ENCODE results near the gene CREB3L4.

The CREB3L4 gene

GRCh38 chr1:153934746-153935145 lies 33.0 kb upstream of the CREB3L4 start:
- in situ Hi-C loops (cut with HindIII; ENCODE audit: low pct_ligation_motif_present, low pct_unique_long_range_greater_than_20kb, low sequenced_read_pairs): no loop called here
- DNase-seq: no peak

DNA sequence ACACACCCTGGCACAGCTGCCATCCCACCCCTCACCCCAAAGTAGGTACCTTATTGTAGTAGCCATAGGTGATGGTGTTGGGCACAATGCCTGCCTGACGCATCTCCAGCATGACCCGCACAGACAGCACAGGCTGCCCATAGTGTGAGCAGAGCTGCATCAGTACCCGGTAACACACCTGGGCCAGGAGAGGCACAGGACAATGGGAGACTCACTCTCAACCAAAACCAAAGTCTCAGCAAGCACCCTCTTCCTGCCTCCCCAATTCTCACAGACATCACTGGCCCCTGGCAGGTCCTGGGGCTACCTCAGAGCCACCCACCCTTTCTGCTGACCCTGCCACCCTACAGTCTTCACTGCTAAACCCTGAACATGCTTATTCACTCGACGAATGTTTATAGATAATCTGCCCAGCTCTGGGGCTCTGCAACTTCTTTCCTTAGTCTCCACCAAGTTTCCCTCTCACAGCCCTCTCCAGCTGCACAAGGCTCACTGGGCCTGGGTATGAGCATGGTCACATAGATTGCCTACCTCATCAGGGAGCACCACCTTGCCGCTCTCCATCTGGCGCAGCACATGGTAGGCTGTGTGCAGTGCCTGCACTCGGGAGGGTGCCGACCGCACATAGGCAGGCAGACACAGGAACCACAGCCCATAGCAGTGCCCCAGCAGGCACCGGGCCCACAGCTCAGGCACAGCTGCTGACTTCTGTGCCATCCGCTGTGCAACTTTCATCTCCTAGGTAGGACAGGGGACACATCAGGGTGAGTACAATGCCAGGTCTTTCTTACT lies 31.5 kb upstream of the CREB3L4 start:
- no peak for DNase-seq
- in situ Hi-C loops (cut with HindIII; ENCODE audit: low pct_ligation_motif_present, low pct_unique_long_range_greater_than_20kb, low sequenced_read_pairs): no loop called here

DNA sequence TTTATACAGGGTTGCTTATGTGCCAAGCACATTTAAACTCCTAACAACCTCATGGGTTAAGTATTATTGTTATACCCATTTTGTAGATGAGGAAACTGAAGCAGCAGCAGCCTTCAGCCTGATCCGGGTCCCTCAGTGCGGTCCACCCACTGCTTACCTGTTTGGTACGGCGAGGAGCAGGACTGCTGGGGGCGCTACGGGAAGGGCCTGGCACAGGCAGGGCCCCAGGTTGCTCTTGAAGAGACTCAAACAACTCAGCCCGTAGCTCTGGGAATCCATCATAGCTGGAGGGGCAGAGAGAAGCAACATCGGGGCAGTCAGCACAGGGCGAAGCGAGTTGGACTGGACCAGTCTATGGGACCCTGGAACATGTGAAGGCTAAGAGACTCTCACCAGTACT lies 30.4 kb upstream of the CREB3L4 start:
- no peak for DNase-seq
- in situ Hi-C loops (cut with HindIII; ENCODE audit: low pct_ligation_motif_present, low pct_unique_long_range_greater_than_20kb, low sequenced_read_pairs): no loop called here

DNA sequence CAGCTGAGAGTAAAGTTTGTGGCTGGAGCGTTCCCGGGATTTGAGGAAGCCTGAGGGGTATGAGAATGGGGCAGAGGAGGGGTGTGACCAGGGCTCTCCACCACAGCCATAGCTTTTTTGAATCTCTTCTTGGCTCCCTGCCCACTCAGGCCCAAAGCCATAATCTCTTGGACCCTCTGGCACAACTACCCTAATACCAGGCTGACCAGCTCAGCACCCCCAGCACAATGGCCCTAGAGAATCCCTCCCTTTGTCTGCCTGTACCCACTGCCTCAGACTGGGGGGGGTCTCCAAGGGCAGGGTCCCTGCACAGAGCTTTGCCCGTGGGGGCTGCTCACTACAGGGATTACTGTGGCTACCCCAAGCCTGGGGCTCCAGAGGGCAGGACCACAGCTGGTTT lies 28.7 kb upstream of the CREB3L4 start:
- in situ Hi-C loops (cut with HindIII; ENCODE audit: low pct_ligation_motif_present, low pct_unique_long_range_greater_than_20kb, low sequenced_read_pairs): no loop called here
- DNase-seq: no peak

DNA sequence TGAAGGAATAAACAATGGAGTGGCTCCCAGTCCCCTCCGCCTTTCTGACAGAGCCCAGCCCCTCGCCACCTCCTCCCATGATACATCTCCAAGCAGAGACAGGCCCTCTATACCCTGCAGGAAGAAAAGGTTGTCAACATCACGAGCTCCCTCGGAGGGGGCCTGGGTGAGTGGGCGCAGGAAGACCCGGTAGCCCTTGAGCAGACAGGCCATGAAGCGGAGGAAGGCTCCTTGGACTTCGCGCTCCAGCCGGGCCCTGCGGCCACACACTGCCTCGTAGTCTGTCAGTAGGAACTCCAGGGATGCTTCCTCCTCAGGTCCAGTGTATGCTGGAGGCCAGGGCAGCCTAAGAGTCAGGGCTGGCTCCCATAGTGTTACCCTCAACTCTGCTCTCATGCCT lies 28.2 kb upstream of the CREB3L4 start:
- in situ Hi-C loops (cut with HindIII; ENCODE audit: low pct_ligation_motif_present, low pct_unique_long_range_greater_than_20kb, low sequenced_read_pairs): no loop called here
- DNase-seq: no peak

DNA sequence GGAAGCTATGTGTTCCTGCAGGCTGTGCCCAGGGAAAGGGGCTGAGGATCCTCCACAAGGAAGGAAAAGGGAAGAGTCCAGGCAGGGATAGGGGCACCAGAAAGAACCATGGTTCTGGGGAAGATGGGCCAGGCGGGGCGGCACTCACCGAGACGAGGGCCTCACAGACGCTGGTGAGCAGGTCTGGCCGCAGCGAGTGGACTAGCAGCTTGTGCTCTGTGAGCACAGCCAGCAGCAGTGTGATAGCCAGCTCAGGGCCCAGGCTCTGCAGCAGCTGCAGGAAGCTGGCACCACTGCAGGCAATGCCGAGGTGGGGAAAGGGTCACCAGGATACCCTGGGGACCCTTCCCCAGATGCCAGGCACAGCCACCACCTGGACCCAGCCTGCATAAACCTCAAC lies 26.9 kb upstream of the CREB3L4 start:
- in situ Hi-C loops (cut with HindIII; ENCODE audit: low pct_ligation_motif_present, low pct_unique_long_range_greater_than_20kb, low sequenced_read_pairs): no loop called here
- DNase-seq: no peak

DNA sequence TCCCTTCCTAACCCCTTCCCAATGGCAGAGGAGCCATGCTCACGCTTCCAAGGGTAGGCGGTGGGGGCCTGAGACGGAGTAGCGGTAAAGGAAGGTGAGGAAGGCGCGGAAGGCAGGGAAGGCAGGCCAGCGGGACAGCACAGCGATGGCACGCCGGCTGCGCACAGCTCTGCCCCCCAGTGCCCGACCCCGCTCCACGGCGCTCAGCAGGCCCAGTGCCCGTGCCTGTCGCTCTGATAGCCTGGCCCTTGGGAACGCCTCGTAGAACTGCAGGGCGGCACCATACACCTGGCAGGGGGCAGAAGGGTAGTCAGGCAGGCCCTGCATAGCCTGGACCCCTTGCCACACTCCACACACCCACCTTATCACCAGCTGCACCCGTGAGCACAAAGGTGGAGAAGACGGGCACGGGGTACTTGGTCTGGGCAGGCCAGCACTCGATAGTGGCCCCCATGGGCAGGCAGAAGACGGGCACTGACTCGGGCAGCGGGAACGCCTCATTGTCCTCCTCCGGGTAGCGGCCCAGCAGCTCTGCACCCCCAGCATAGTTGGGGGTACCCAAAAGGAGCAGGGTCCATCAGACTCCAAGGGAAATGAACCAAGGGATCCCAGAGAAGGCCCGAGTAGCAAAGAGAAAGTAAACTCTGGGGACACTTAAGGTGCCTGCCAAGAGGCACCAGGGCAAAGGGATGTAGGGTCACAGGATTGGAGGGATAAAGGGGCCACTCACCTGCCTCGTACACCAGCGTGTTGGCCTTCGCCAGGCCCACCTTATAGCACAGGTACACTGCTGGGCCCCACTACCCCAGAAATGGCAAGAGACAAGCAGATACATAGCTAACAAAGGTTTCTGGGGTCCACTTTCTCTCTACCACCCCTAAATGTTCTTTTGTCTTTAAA lies 25.6 kb upstream of the CREB3L4 start:
- in situ Hi-C loops (cut with HindIII; ENCODE audit: low pct_ligation_motif_present, low pct_unique_long_range_greater_than_20kb, low sequenced_read_pairs): no loop called here
- no peak for DNase-seq

DNA sequence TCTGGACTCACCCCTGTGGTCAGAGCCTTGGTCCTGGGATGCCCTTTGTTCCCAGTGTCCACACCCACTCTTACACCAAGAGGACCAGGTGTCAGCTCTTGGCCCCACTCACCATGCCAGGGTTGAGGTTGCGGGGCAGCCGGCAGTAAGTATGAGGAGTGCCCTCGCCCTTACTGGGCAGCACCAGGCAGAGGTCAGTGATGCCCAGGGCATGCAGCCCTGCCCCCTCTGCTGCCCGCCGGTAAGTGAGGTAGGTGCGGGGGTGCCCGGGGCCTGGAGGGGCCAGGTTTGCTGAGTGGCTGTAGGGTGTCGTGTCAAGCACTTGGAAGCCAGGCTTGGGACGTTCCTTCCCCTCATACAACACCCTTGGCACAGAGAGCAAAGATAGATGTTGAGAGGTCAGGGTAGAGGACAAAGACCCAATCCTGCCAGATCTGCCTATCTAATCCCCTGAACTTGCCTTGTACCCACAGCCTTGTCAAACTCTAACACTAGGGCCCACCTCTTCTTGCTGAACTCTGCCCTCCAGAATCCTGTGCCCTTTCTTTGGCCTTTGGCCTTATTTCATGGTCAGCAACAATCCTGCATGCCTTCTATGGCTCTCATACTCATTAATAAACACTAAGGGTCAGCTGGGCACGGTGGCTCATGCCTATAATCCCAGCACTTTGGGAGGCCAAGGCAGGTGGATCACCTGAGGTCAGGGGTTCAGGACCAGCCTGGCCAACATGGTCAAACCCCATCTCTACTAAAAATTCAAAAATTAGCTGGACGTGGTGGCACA lies 24.7 kb upstream of the CREB3L4 start:
- in situ Hi-C loops (cut with HindIII; ENCODE audit: low pct_ligation_motif_present, low pct_unique_long_range_greater_than_20kb, low sequenced_read_pairs): no loop called here
- no peak for DNase-seq

DNA sequence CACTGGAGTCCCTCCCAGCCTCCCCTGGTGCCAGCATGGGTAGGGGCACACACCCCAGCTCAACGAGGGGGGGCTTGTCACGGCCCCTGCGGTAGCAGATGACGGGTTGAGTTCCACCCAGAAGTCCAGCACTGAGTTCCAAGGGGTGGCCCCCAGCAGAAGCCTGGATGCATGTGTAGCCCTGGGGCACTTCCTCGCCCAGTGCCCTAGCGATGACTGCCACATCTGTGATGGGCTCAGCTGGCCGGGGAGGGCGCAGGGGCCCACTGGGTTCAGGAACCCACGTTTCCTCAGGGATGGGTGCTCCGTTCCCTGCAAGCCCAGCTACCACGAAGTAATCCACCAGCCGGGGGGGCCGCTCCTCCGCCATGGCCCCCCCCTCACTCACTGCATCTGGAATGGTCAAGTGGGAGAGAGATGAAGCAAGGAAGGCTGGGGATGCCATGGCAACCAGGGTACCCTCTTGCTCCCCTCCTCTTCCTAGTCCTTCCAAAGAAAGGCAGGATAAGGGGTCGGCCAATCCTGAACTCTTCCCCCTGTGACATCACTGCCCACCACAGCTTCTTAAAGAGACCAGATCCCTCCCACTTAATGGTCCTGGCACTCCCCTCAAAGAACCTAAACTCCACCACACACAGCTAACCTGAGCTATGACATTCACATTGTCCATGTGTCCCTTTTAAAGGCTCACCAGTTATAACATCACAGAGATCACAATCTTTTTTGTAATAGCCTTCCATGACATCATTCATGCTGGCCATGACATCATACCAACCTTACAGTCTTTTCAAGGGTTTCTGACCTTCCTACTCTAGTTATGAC lies 23.5 kb upstream of the CREB3L4 start:
- in situ Hi-C loops (cut with HindIII; ENCODE audit: low pct_ligation_motif_present, low pct_unique_long_range_greater_than_20kb, low sequenced_read_pairs): no loop called here
- no peak for DNase-seq

DNA sequence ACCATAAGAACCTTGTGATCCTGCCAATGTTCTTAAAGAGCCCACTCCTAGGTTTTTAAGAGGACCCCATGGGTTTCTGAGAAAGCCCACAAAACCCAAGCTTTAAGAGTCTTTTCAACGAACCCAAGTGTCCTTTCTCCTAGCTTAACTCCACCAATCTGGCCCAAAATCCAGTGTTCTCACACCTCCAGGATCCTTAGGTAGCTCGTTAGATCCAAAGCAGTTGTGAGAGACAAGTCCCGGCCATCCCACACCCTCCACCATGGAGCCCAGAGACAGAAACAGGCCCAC lies 22.9 kb upstream of the CREB3L4 start:
- DNase-seq: no peak
- in situ Hi-C loops (cut with HindIII; ENCODE audit: low pct_ligation_motif_present, low pct_unique_long_range_greater_than_20kb, low sequenced_read_pairs): no loop called here

DNA sequence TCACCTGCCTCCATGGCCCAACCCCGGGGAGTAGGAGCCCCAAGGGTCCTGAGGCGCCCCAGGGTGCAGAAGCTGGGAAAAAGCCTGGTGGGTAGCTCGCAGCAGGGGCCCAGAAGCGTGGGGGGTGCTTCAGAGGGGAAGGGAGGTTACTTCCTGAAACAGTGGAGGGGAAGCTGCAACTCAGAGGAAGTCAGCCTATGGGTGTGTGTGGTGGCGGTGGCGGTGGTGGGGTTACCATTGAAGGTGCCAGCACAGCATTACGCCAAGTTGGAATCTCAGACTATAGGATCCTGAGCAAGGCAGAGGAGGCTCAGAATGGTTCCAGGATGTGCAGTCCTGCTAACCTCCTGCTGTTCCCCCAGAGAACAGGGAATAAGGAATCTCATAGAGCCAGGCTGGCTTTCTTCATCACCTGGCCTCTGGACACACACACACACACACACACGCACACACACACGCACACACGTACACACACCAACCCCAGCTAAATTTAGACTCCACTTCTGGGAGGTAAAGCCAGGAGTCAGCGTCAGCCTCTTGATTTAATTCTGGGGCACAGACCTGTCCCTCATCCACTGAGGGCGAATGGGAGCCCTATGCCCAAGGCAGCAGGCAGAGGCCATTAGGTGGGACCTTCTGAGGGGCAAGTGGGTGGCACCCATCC lies 22.4 kb upstream of the CREB3L4 start:
- in situ Hi-C loops (cut with HindIII; ENCODE audit: low pct_ligation_motif_present, low pct_unique_long_range_greater_than_20kb, low sequenced_read_pairs): no loop called here
- DNase-seq: no peak

DNA sequence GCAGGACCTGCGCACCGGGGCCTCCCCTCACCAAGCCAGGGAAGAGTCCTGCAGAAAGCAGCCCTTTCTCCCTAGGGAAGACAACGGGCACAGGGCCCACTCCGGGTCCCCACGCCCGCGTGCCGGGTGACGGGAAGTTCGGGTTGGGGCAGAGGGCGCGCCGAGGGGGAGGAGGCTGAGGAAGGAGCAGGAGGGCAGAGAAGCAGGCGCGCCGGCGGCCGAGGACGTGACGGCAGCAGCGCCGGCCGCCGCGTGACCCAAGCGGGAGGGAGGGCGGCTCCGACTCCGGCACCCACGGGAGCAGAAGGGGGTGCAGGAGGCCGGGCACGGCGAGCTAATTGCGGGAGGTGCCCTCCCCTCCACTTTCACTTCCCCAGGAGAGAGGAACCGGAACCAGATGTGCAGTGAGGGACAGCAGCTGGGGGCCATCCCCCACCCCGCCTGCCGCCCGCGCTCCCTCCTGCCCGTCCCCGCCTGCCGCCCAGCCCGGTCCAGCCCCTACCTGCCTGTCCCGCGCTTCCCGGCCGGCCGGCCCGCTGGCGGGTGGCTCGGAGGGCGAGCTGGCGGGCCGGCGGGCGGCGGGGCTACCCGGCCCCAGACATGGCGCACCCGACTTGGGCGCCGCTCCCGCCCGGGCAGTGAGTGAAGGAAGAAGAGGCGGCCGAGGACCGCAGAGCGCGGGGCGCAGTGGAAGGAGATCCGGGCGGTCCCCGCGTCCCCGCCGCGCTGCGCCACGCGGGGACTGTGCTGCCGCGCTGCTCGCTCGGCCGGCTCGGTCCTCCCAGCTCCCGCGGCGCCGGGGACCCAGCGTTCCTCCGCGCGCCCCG lies 21.7 kb upstream of the CREB3L4 start:
- peak; percentile 68 for DNase-seq
- in situ Hi-C loops (cut with HindIII; ENCODE audit: low pct_ligation_motif_present, low pct_unique_long_range_greater_than_20kb, low sequenced_read_pairs): no loop called here

GRCh38 chr1:153946622-153947241 lies 21.0 kb upstream of the CREB3L4 start, which contains the start of gene DENND4B:
Gene DENND4B (minus strand): TSS chr1:153946718. CDS start chr1:153944374, 2,344 bp downstream.
- DNase-seq: peak; percentile 87
- in situ Hi-C loops (cut with HindIII; ENCODE audit: low pct_ligation_motif_present, low pct_unique_long_range_greater_than_20kb, low sequenced_read_pairs): no loop called here

- in situ Hi-C loops (cut with HindIII; ENCODE audit: low pct_ligation_motif_present, low pct_unique_long_range_greater_than_20kb, low sequenced_read_pairs): no loop called here
- no peak for DNase-seq
Observed at GRCh38 chr1:153951183-153951582, 16.5 kb upstream of the CREB3L4 start.

DNA sequence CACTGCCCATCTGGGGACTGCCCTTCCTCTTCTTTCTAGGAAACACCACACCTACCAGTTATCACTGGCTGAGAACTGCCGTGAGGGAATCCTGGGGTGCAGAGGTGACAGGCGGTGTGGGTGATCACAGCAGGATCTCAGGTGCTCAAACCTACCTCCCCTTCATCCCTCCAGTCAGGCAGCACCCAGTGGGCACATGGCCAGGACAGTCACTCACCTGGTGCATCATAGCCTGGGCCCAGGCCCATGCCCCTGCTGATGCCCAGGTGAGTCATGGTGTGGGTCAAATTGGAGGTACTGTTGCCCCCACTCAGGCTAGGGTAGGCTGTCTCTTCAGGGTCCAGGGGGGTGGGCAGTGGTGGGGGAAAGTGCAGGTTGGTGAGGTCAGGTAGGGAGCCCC lies 15.9 kb upstream of the CREB3L4 start:
- no peak for DNase-seq
- in situ Hi-C loops (cut with HindIII; ENCODE audit: low pct_ligation_motif_present, low pct_unique_long_range_greater_than_20kb, low sequenced_read_pairs): no loop called here

- in situ Hi-C loops (cut with HindIII; ENCODE audit: low pct_ligation_motif_present, low pct_unique_long_range_greater_than_20kb, low sequenced_read_pairs): no loop called here
- no peak for DNase-seq
Observed at GRCh38 chr1:153953859-153954365, 13.8 kb upstream of the CREB3L4 start.

DNA sequence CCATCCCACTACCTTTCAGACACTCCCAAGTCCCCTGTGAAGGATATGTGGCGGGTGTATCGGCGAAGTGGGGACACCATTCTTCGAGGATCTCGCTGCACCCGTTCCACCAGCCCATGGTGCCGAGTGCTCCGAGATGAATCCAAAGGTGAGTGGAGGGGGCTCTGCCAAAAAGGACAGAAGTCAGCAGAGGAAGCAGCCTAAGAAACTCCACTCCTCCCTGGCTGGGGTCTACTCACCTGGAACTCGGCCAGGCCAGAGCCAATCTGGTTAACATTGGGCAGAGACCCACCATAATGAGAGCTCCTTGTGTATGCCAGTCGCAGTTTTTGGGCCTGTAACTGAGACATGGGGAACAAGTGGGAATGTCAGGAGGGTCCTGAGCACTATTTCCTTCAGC lies 12.9 kb upstream of the CREB3L4 start:
- DNase-seq: no peak
- in situ Hi-C loops (cut with HindIII; ENCODE audit: low pct_ligation_motif_present, low pct_unique_long_range_greater_than_20kb, low sequenced_read_pairs): no loop called here
